ENCODE results near the gene CDH24. TPM values are rescaled to one million over a fixed set of nuclear protein-coding genes. Genes with fewer than 3 reads are reported as not detected.
A peak's percentile ranks its signal among the peaks of the same experiment; 100 is the strongest.

Gene CDH24
- total RNA-seq, 1 experiment from 2014 or later: 9.0 TPM

DNA sequence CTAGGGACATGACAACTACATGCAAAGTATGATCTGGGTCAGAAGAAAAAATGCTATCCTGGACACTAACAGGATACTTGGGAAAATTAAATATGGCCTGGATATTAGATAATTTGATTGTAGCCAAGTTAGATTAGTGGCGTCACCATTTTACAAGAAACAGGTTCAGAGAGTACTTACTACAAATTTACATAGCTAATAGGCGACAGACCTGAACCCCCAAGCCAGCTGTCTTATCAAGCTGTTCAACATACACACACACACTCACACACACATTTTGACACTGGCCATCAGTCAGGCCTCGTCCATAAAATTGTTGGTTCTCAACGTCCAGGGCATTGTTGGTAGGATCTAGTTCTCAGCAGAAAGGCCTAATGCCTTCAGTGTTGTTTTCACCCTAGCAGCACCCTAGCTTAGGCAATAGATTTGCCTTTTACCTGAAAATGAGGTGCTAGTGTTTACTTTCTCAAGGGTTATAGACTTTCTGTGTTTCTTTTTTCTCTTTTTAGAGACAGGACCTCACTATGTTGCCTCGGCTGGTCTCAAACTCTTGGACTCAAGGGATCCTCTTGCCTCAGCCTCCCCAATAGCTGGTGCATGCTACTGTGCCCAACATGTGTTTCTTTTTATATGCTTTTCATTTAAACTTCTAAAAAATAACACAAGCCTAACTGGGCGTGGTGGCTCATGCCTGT lies 44.1 kb downstream of the CDH24 start:
- POLR2A ChIA-PET: no interaction called here
- Histone ChIP-seq H3K9me3 (ENCODE audit: control insufficient read depth, insufficient read depth, low read depth, low read length) (no peaks in the 10 kb centered on the region), H3K36me3 (ENCODE audit: control insufficient read depth, insufficient read depth, low read length) (no peaks in the 10 kb centered on the region), H3K4me3 (ENCODE audit: low read depth in 2 of 2, low read length in 2 of 2) (no peak overlapping the region), H3K4me1 (ENCODE audit: control insufficient read depth, insufficient read depth, low read length) (peaks cover 9% of the 10 kb centered on the region; the same call in 1 of the 2 replicates), H3K27ac (ENCODE audit: low read length) (no peak overlapping the region), H3K27me3 (ENCODE audit: control insufficient read depth, insufficient read depth, low read length) (no peaks in the 10 kb centered on the region)
- no peak for DNase-seq (ENCODE audit: low read depth, low spot score)
- intact Hi-C loops (cut with micrococcal nuclease; ENCODE audit: unreplicated experiment): no loop called here
- no TSS peak for BruUV-seq (replicated peaks)
- no peak for ATAC-seq
- TF ChIP-seq SIN3A (IDR thresholded peaks at IDR 0.05; ENCODE audit: borderline replicate concordance, insufficient read depth, low read depth, low read length): no peak
- CTCF ChIA-PET: no interaction called here
- in situ Hi-C loops (cut with HindIII; ENCODE audit: low pct_unique_long_range_greater_than_20kb, low sequenced_read_pairs): no loop called here

DNA sequence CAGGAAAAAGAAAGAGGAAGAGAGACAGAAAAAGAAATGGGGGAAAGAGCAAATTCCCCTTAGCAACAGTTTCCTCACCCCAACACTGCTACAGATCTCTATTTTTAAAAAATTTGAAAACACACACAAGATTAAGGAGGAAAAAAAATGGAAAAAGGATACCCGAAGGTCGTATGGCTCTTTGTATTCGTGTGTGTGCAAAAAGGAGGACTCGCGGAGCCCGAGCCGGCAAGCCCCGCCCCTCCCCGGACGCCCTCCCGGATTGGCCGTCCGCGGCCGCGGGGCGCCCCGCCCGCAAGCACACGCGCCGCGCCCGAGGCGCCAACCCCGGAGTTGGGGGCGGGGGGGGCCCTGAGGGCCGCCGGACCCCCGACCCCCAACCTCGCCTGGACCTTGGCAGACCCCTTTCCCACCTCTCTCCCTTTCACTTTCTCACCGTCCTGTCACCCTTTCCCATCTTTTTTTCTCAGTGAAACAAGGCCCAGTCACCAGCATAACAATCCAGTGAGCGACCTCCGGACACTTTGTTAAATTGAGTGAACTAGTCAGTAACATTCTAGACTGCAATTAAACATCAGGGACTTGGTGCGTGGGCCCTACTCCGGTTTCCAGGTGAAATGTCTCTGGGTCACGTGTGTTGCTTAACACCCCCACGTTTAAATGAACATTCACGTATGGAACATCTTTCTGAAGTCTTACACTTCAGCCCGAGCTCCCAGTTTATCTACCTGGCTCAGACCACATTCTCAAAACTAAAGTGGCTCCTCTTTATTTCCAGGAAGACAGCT lies 47.2 kb downstream of the CDH24 start, which contains the start of gene C14orf93:
Gene C14orf93, minus strand, starts transcription at position 205 of the 788 bp plus-strand sequence. CDS start 11,120 bp downstream, outside the sequence.
- peak; percentile 39 for DNase-seq (ENCODE audit: low read depth, low spot score)

DNA sequence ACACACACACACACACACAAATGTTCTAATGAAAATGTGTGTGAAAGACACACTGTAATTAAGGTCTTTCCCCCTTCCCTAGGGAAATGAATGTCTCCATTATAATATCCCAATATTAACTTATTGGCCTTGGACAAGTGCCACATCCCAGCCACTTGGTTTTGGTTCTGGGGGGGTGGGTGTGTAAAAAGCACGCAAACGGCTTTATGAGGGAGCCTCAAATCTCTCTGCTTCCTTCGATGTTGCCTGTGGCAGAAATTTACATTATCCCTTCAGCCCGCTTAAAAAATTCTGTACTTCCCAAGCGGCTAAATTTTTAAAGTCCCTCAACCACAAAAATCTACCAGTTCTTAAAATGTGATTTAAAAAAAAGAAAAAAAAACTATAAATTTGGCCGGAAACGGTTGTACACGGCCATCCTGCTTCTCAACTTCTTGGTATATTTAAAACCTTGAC lies 47.8 kb downstream of the CDH24 start:
- Histone ChIP-seq H3K36me3 (ENCODE audit: control insufficient read depth, insufficient read depth, low read length) (no peaks in the 10 kb centered on the region; the same call in 1 of the 2 replicates), H3K4me1 (ENCODE audit: control insufficient read depth, insufficient read depth, low read length) (peaks cover 22% of the 10 kb centered on the region), H3K4me3 (ENCODE audit: low read depth in 2 of 2, low read length in 2 of 2) (peak overlapping the region; percentile 53 to 68), H3K9me3 (ENCODE audit: control insufficient read depth, insufficient read depth, low read depth, low read length) (no peaks in the 10 kb centered on the region), H3K27ac (ENCODE audit: low read length) (peak overlapping the region; percentile 99), H3K27me3 (ENCODE audit: control insufficient read depth, insufficient read depth, low read length) (no peaks in the 10 kb centered on the region)
- intact Hi-C loops (cut with micrococcal nuclease; ENCODE audit: unreplicated experiment): no loop called here
- DNase-seq (ENCODE audit: low read depth, low spot score): no peak
- ChIA-PET POLR2A (no interaction called here), CTCF (no interaction called here)
- no peak for ATAC-seq
- in situ Hi-C loops (cut with HindIII; ENCODE audit: low pct_unique_long_range_greater_than_20kb, low sequenced_read_pairs): no loop called here
- TSS peak; percentile 97 for BruUV-seq (replicated peaks)
- no peak for TF ChIP-seq TCF7L2 (IDR thresholded peaks at IDR 0.05; ENCODE audit: low read depth, low read length)
- TF ChIP-seq, protein P1, sequence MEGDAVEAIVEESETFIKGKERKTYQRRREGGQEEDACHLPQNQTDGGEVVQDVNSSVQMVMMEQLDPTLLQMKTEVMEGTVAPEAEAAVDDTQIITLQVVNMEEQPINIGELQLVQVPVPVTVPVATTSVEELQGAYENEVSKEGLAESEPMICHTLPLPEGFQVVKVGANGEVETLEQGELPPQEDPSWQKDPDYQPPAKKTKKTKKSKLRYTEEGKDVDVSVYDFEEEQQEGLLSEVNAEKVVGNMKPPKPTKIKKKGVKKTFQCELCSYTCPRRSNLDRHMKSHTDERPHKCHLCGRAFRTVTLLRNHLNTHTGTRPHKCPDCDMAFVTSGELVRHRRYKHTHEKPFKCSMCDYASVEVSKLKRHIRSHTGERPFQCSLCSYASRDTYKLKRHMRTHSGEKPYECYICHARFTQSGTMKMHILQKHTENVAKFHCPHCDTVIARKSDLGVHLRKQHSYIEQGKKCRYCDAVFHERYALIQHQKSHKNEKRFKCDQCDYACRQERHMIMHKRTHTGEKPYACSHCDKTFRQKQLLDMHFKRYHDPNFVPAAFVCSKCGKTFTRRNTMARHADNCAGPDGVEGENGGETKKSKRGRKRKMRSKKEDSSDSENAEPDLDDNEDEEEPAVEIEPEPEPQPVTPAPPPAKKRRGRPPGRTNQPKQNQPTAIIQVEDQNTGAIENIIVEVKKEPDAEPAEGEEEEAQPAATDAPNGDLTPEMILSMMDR (IDR thresholded peaks at IDR 0.05): no peak

More for the DNA sequence above, 47.2 kb downstream of the CDH24 start, which contains the start of gene C14orf93:
- H3K36me3 ChIP-seq (ENCODE audit: control insufficient read depth, insufficient read depth, low read length): no peaks in the 10 kb centered on the region; the same call in 1 of the 2 replicates
- BruUV-seq (replicated peaks): no TSS peak
- in situ Hi-C loops (cut with HindIII; ENCODE audit: low pct_unique_long_range_greater_than_20kb, low sequenced_read_pairs) (no loop called here), intact Hi-C loops (cut with micrococcal nuclease; ENCODE audit: unreplicated experiment) (no loop called here)
- H3K4me3 ChIP-seq (ENCODE audit: low read depth in 2 of 2, low read length in 2 of 2): peak within 1 kb of the TSS; percentile 53 to 68
- POLR2A ChIA-PET: no interaction called here
- H3K4me1 ChIP-seq (ENCODE audit: control insufficient read depth, insufficient read depth, low read length): peaks cover 22% of the 10 kb centered on the region
- TF ChIP-seq TCF7L2 (IDR thresholded peaks at IDR 0.05; ENCODE audit: low read depth, low read length) (no peak), POLR2AphosphoS5 (IDR thresholded peaks at IDR 0.05; ENCODE audit: low read depth, low read length) (peak; percentile 63; the same call in 1 of the 2 replicates)
- H3K27me3 ChIP-seq (ENCODE audit: control insufficient read depth, insufficient read depth, low read length): no peaks in the 10 kb centered on the region
- CTCF ChIA-PET: no interaction called here
- peak; percentile 73 for ATAC-seq
- H3K27ac ChIP-seq (ENCODE audit: low read length): peak within 1 kb of the TSS; percentile 99
- no peaks in the 10 kb centered on the region for H3K9me3 ChIP-seq (ENCODE audit: control insufficient read depth, insufficient read depth, low read depth, low read length)

DNA sequence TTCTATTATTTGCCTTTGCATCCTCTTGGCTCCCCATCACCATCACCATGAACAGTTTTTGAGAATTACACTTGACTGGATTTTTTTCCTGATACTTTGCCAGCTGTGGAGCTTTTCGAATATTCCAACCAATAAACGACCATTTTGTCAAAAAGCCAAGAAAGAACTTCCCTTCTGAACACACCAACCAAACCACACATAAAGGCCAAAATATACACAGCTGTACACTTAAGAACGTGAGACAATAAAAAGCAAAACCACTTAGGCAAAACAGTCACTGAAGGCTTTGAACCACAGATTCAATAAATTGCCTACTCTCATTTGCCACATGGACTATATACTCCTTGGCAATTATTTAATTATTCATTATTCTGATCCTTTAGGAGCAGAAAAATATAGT lies 48.5 kb downstream of the CDH24 start:
- peak overlapping the region; percentile 99 for H3K27ac ChIP-seq (ENCODE audit: low read length)
- no peak for TF ChIP-seq SIN3A (IDR thresholded peaks at IDR 0.05; ENCODE audit: borderline replicate concordance, insufficient read depth, low read depth, low read length)
- TF ChIP-seq, protein P2, sequence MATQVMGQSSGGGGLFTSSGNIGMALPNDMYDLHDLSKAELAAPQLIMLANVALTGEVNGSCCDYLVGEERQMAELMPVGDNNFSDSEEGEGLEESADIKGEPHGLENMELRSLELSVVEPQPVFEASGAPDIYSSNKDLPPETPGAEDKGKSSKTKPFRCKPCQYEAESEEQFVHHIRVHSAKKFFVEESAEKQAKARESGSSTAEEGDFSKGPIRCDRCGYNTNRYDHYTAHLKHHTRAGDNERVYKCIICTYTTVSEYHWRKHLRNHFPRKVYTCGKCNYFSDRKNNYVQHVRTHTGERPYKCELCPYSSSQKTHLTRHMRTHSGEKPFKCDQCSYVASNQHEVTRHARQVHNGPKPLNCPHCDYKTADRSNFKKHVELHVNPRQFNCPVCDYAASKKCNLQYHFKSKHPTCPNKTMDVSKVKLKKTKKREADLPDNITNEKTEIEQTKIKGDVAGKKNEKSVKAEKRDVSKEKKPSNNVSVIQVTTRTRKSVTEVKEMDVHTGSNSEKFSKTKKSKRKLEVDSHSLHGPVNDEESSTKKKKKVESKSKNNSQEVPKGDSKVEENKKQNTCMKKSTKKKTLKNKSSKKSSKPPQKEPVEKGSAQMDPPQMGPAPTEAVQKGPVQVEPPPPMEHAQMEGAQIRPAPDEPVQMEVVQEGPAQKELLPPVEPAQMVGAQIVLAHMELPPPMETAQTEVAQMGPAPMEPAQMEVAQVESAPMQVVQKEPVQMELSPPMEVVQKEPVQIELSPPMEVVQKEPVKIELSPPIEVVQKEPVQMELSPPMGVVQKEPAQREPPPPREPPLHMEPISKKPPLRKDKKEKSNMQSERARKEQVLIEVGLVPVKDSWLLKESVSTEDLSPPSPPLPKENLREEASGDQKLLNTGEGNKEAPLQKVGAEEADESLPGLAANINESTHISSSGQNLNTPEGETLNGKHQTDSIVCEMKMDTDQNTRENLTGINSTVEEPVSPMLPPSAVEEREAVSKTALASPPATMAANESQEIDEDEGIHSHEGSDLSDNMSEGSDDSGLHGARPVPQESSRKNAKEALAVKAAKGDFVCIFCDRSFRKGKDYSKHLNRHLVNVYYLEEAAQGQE (IDR thresholded peaks at IDR 0.05; ENCODE audit: insufficient read depth in 1 of 2, low read depth in 2 of 2, low read length in 1 of 2): no peak
- TF ChIP-seq, protein P1 (IDR thresholded peaks at IDR 0.05): no peak
- TF ChIP-seq POLR2AphosphoS5 (IDR thresholded peaks at IDR 0.05; ENCODE audit: low read depth, low read length): no peak
- TF ChIP-seq TCF7L2 (IDR thresholded peaks at IDR 0.05; ENCODE audit: low read depth, low read length): no peak
- ChIA-PET CTCF (no interaction called here), POLR2A (no interaction called here)
- no TSS peak for BruUV-seq (replicated peaks)
- DNase-seq (ENCODE audit: low read depth, low spot score) (no peak), ATAC-seq (no peak)
- no peaks in the 10 kb centered on the region for H3K9me3 ChIP-seq (ENCODE audit: control insufficient read depth, insufficient read depth, low read depth, low read length)
- H3K4me1 ChIP-seq (ENCODE audit: control insufficient read depth, insufficient read depth, low read length): peaks cover 22% of the 10 kb centered on the region
- no peaks in the 10 kb centered on the region; the same call in 1 of the 2 replicates for H3K36me3 ChIP-seq (ENCODE audit: control insufficient read depth, insufficient read depth, low read length)
- intact Hi-C loops (cut with micrococcal nuclease; ENCODE audit: unreplicated experiment): no loop called here
- H3K27me3 ChIP-seq (ENCODE audit: control insufficient read depth, insufficient read depth, low read length): no peaks in the 10 kb centered on the region
- H3K4me3 ChIP-seq (ENCODE audit: low read depth in 2 of 2, low read length in 2 of 2): no peak overlapping the region; a peak in 1 of 4 replicates
- in situ Hi-C loops (cut with HindIII; ENCODE audit: low pct_unique_long_range_greater_than_20kb, low sequenced_read_pairs): no loop called here
